AG04450 (cell line): Measurements from ENCODE around the gene SLC4A3. TPM values are rescaled to one million over a fixed set of nuclear protein-coding genes. Genes with fewer than 3 reads are reported as not detected.

ENCODE experiments used
- CTCF ChIA-PET: fragments of 300-600, 350-600 bp; formaldehyde crosslinking; extraction: SDS; loops from one replicate; lab custom pipeline; 2022; ENCODE audit warnings: antibody characterized with exemption, inconsistent platforms; lab: Charles Lee
- POLR2A ChIA-PET: fragments of 350-600 bp; formaldehyde crosslinking; extraction: SDS; loops from one replicate; lab custom pipeline; 2021; ENCODE audit warnings: antibody characterized with exemption, inconsistent platforms; lab: Yijun Ruan, JAX
- DNase-seq: peaks from one replicate; pipeline ENCODE4 v3.0.0-alpha.2; 2011; ENCODE audit warnings: low read depth, low spot score
- H3K27ac ChIP-seq: one replicate; pipeline ENCODE4 v1.5.1; 2012; ENCODE audit warnings: low read depth, low read length, control low read depth
- H3K27me3 ChIP-seq: one replicate; pipeline ENCODE4 v1.6.0; 2012; ENCODE audit warnings: low read length; ENCODE audit not compliant: control insufficient read depth, insufficient read depth
- H3K4me3 ChIP-seq: 2 replicates; pipeline ENCODE4 v1.5.1; 2011; ENCODE audit warnings: mild to moderate bottlenecking, low read depth, low read length, control low read depth
- H3K9me3 ChIP-seq: 2 replicates; pipeline ENCODE4 v1.5.1; 2012; ENCODE audit warnings: low read length; ENCODE audit not compliant: control insufficient read depth, insufficient read depth
- CTCF ChIP-seq: IDR thresholded peaks from 2 replicates; pipeline ENCODE4 v1.5.1; 2011; ENCODE audit warnings: low read depth, low read length, control low read depth, inconsistent platforms
- polyA plus RNA-seq: library from polyadenylated mRNA; depleted of rRNA; stranded (reverse); fragments of >200 nt; gene quantifications from 2 replicates; pipeline ENCODE4 v1.2.3, GENCODE V29; 2011

SLC4A3 gene
- polyA plus RNA-seq, 1 experiment, result 3.3 TPM

- ChIA-PET POLR2A (no interaction called here), CTCF (interaction anchor here (0.6 to 2.0 kb wide), 2 partner anchors 13 to 88 kb away, joined by 6 to 10 read pairs; no protein-coding TSS in a partner anchor)
- H3K4me3 ChIP-seq, result no peak overlapping the region
- H3K9me3 ChIP-seq, result no peaks in the 10 kb centered on the region
- H3K27me3 ChIP-seq, result peaks cover 13% of the 10 kb centered on the region
- no peak overlapping the region for H3K27ac ChIP-seq
- TF ChIP-seq CTCF, result no peak
- DNase-seq, result no peak
These were observed 1.8 kb downstream of the SLC4A3 start for GRCh38 chr2:219628986-219629901.

- no peak for DNase-seq
- CTCF ChIA-PET, result interaction anchor here (1.1 kb wide), 1 partner anchor 11 kb away, joined by 8 read pairs; no protein-coding TSS in a partner anchor
- POLR2A ChIA-PET, result no interaction called here
These were observed 2.7 kb downstream of the SLC4A3 start for GRCh38 chr2:219629976-219630695.

GRCh38 chr2:219630770-219631405 is 3.5 kb downstream of the SLC4A3 start:
- TF ChIP-seq CTCF, result no peak
- DNase-seq, result no peak
- POLR2A ChIA-PET, result no interaction called here
- no peaks in the 10 kb centered on the region for H3K9me3 ChIP-seq
- peaks cover 6% of the 10 kb centered on the region for H3K27me3 ChIP-seq
- CTCF ChIA-PET, result interaction anchor here (1.1 to 1.5 kb wide), 2 partner anchors 11 to 71 kb away, joined by 4 to 8 read pairs; no protein-coding TSS in a partner anchor
- no peak overlapping the region for H3K27ac ChIP-seq
- H3K4me3 ChIP-seq, result no peak overlapping the region

More at GRCh38 chr2:219629976-219630695, 2.7 kb downstream of the SLC4A3 start:
- no peak overlapping the region for H3K27ac ChIP-seq
- peaks cover 8% of the 10 kb centered on the region for H3K27me3 ChIP-seq
- H3K4me3 ChIP-seq, result no peak overlapping the region
- no peak for TF ChIP-seq CTCF
- H3K9me3 ChIP-seq, result no peaks in the 10 kb centered on the region

GRCh38 chr2:219631406-219631891 is 4.0 kb downstream of the SLC4A3 start:
- no peaks in the 10 kb centered on the region for H3K9me3 ChIP-seq
- ChIA-PET CTCF (interaction anchor here (1.5 kb wide), 1 partner anchor 71 kb away, joined by 4 read pairs; no protein-coding TSS in a partner anchor), POLR2A (no interaction called here)
- no peak for DNase-seq
- no peak for TF ChIP-seq CTCF
- no peak overlapping the region for H3K4me3 ChIP-seq
- H3K27me3 ChIP-seq, result peaks cover 3% of the 10 kb centered on the region
- H3K27ac ChIP-seq, result no peak overlapping the region
